Measurements from ENCODE around the gene SGCG.
A peak's percentile ranks its signal among the peaks of the same experiment; 100 is the strongest.

Gene SGCG

DNA sequence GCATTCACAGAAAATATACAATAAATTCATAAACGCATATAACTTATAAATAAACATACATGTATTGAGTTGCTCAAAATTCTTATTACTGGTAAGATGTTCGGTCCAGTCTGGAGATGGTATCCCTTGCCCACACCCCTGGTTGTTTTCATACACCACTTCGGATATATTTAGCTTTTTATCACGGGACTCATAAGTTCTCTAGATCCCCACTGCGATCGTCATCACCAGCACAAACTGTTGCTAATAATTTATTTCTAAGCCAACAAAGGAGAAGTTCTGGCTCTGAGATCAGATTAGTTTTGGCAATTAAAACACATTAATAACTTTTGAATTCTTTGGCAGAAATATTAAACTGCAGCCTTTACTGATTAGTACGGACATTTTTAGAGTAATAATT, 23.0 kb upstream of the SGCG start:
- TF ChIP-seq PAX5 (IDR thresholded peaks at IDR 0.05; ENCODE audit: insufficient read depth, low read length, severe bottlenecking): no peak
- TF ChIP-seq TAF1 (IDR thresholded peaks at IDR 0.05; ENCODE audit: low read depth, low read length): no peak
- TF ChIP-seq POU2F2 (IDR thresholded peaks at IDR 0.05; ENCODE audit: low read depth, low read length): no peak
- TF ChIP-seq SPI1 (IDR thresholded peaks at IDR 0.05; ENCODE audit: low read depth, low read length): no peak
- TF ChIP-seq POLR2AphosphoS5 (IDR thresholded peaks at IDR 0.05; ENCODE audit: low read depth, low read length): no peak
- TF ChIP-seq POLR2A (IDR thresholded peaks at IDR 0.05; ENCODE audit: low read depth, low read length): no peak
- FAIRE-seq: no peak
- no peak for DNase-seq (ENCODE audit: insufficient read length, low spot score)

DNA sequence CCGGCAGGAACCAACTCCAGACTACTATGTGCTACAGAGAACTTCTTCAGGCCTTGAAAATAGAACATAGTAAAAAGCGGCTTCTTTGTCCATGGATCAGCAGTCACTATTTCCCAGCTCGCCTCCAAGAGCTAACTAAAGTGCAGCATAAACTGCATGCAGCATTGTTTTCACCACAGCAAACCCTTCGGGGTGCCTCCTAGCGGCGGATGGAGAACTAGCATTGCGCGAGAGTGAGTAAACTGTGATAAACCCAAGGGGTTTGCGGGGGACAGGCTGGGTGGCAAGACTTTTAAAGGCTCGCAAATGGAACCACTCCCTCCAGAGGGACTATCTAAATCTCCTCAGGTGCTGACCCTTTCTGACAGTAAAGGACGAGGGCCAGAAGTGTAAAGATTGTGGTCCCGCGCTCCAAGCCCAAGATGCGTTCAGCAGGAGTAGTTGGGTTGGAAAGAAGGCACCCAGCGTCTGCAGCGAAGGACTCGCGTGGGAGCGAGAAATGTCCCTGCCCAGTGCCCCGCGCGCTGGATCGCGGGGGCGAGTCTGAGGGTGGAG, 21.5 kb upstream of the SGCG start:
- no peak for TF ChIP-seq TAF1 (IDR thresholded peaks at IDR 0.05; ENCODE audit: low read depth, low read length)
- TF ChIP-seq PAX5 (IDR thresholded peaks at IDR 0.05; ENCODE audit: insufficient read depth, low read length, severe bottlenecking): no peak
- FAIRE-seq (no peak), DNase-seq (ENCODE audit: insufficient read length, low spot score) (no peak)

- DNase-seq (ENCODE audit: insufficient read length, low spot score) (peak; percentile 14), FAIRE-seq (no peak)
- no peak for TF ChIP-seq TAF1 (IDR thresholded peaks at IDR 0.05; ENCODE audit: low read depth, low read length)
These were observed 20.8 kb upstream of the SGCG start for GRCh38 chr13:23159760-23160637.

DNA sequence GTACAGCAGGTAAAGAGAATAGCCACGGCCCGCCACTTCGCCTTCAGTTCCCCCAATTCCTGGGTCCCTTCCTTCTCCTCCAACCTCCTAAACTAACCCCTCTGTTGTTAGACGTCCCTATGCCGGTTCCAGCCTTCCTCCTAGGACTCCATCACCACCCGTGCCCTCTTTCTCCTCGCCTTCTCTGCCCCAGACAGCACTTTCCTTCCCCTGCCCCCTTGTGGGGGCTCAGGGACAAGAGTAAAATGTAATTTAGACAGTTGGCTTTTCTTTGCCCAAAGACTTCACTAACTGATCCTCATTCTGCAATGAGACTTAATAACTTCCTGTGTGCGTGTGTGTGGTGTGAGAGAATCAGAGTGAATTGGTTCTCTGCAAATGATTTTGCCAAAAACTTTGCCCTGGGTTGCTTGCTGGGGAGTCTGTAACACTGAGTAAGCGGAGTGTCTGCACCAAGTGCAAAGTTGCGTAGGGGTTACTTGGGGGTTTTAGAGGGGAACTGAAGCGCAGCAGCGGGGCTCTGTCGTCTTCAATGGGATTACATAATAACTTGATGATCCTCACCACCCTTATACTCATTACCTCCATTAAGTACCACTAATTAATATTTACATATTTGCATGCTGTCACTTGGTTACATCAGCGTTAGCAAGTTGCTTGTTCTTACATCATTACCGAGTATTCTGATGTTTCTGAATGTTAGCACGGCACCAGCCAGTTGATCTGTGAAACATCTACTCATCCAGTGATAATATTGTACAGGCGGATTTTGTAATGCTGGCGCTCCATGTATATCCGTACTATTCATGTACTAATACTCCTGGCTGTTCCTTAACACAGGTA, 19.9 kb upstream of the SGCG start:
- DNase-seq (ENCODE audit: insufficient read length, low spot score) (no peak), FAIRE-seq (no peak)
- TF ChIP-seq POU2F2 (IDR thresholded peaks at IDR 0.05; ENCODE audit: low read depth, low read length) (no peak), POLR2AphosphoS5 (IDR thresholded peaks at IDR 0.05; ENCODE audit: low read depth, low read length) (no peak), PAX5 (IDR thresholded peaks at IDR 0.05; ENCODE audit: insufficient read depth, low read length, severe bottlenecking) (no peak), TAF1 (IDR thresholded peaks at IDR 0.05; ENCODE audit: low read depth, low read length) (no peak), POLR2A (IDR thresholded peaks at IDR 0.05; ENCODE audit: low read depth, low read length) (no peak), SPI1 (IDR thresholded peaks at IDR 0.05; ENCODE audit: low read depth, low read length) (no peak)

GRCh38 chr13:23161481-23161825, 19.3 kb upstream of the SGCG start:
- DNase-seq (ENCODE audit: insufficient read length, low spot score) (no peak), FAIRE-seq (no peak)
- TF ChIP-seq PAX5 (IDR thresholded peaks at IDR 0.05; ENCODE audit: insufficient read depth, low read length, severe bottlenecking) (no peak), POLR2AphosphoS5 (IDR thresholded peaks at IDR 0.05; ENCODE audit: low read depth, low read length) (no peak), TAF1 (IDR thresholded peaks at IDR 0.05; ENCODE audit: low read depth, low read length) (no peak), POLR2A (IDR thresholded peaks at IDR 0.05; ENCODE audit: low read depth, low read length) (no peak), SPI1 (IDR thresholded peaks at IDR 0.05; ENCODE audit: low read depth, low read length) (no peak), POU2F2 (IDR thresholded peaks at IDR 0.05; ENCODE audit: low read depth, low read length) (no peak)

GRCh38 chr13:23175920-23176319, 4.9 kb upstream of the SGCG start:
- DNase-seq (ENCODE audit: insufficient read length, low spot score): no peak
- TF ChIP-seq POU2F2 (IDR thresholded peaks at IDR 0.05; ENCODE audit: low read depth, low read length) (no peak), POLR2AphosphoS5 (IDR thresholded peaks at IDR 0.05; ENCODE audit: low read depth, low read length) (no peak), POLR2A (IDR thresholded peaks at IDR 0.05; ENCODE audit: low read depth, low read length) (no peak), SPI1 (IDR thresholded peaks at IDR 0.05; ENCODE audit: low read depth, low read length) (no peak), TAF1 (IDR thresholded peaks at IDR 0.05; ENCODE audit: low read depth, low read length) (no peak), PAX5 (IDR thresholded peaks at IDR 0.05; ENCODE audit: insufficient read depth, low read length, severe bottlenecking) (no peak)
- no peak for FAIRE-seq

- no peak for DNase-seq (ENCODE audit: insufficient read length, low spot score)
- TF ChIP-seq PAX5 (IDR thresholded peaks at IDR 0.05; ENCODE audit: insufficient read depth, low read length, severe bottlenecking): no peak
- FAIRE-seq: no peak
These were observed 1.4 kb downstream of the SGCG start for GRCh38 chr13:23182142-23182541.

DNA sequence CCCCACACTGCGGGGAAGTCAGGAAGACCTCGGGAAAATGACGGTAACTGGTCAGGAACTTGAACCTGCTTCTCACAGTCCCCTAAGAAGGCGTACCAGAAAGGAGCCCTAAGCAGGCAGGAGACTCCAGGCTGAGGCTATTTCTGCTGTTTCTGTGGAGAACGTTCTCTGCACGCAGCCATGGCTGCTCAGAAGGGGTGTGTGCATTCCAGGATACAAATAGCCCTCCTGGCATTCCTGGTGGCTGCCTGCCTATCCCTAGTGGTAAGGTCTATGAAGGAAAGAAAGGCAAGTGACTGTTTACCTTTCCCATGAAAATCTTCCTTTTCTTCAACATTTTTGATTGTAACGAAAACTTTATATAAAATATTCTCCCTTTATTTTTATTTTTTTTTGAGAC, 2.5 kb downstream of the SGCG start:
- FAIRE-seq (no peak), DNase-seq (ENCODE audit: insufficient read length, low spot score) (no peak)
- no peak for TF ChIP-seq TAF1 (IDR thresholded peaks at IDR 0.05; ENCODE audit: low read depth, low read length)
- TF ChIP-seq SPI1 (IDR thresholded peaks at IDR 0.05; ENCODE audit: low read depth, low read length): no peak
- TF ChIP-seq POU2F2 (IDR thresholded peaks at IDR 0.05; ENCODE audit: low read depth, low read length): no peak
- no peak for TF ChIP-seq POLR2A (IDR thresholded peaks at IDR 0.05; ENCODE audit: low read depth, low read length)
- no peak for TF ChIP-seq POLR2AphosphoS5 (IDR thresholded peaks at IDR 0.05; ENCODE audit: low read depth, low read length)

GRCh38 chr13:23185542-23185941, 4.8 kb downstream of the SGCG start:
- FAIRE-seq: no peak
- no peak for TF ChIP-seq POU2F2 (IDR thresholded peaks at IDR 0.05; ENCODE audit: low read depth, low read length)
- TF ChIP-seq TAF1 (IDR thresholded peaks at IDR 0.05; ENCODE audit: low read depth, low read length): no peak
- no peak for TF ChIP-seq PAX5 (IDR thresholded peaks at IDR 0.05; ENCODE audit: insufficient read depth, low read length, severe bottlenecking)
- no peak for TF ChIP-seq POLR2A (IDR thresholded peaks at IDR 0.05; ENCODE audit: low read depth, low read length)
- no peak for TF ChIP-seq SPI1 (IDR thresholded peaks at IDR 0.05; ENCODE audit: low read depth, low read length)
- TF ChIP-seq POLR2AphosphoS5 (IDR thresholded peaks at IDR 0.05; ENCODE audit: low read depth, low read length): no peak
- DNase-seq (ENCODE audit: insufficient read length, low spot score): no peak

DNA sequence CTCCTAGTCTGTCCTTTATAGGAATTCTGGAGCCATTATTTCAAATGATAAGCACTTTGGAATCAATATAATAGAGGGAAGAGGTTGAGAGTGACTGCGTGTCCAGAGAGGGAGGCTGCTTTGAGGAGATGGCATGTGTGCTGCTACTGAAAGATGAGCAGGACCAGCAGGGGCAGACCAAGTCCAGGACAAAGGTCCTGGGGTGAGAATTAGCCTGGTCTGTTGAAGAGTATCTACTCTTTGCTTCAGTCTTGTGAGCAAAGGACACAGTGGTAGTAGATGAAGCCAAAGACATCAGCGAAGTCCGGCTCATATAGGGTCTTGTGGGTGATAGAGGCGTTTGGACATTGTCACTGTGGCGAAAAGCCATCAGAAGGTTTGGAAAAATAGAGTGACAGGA, 21.1 kb downstream of the SGCG start:
- FAIRE-seq (no peak), DNase-seq (ENCODE audit: insufficient read length, low spot score) (no peak)
- TF ChIP-seq SPI1 (IDR thresholded peaks at IDR 0.05; ENCODE audit: low read depth, low read length): no peak
- no peak for TF ChIP-seq PAX5 (IDR thresholded peaks at IDR 0.05; ENCODE audit: insufficient read depth, low read length, severe bottlenecking)
- no peak for TF ChIP-seq TAF1 (IDR thresholded peaks at IDR 0.05; ENCODE audit: low read depth, low read length)
